IgD-negative memory B cell (primary cell): ENCODE data around the gene TJP1. TPM values are rescaled to one million over a fixed set of nuclear protein-coding genes. Genes with fewer than 3 reads are reported as not detected.
"Not testable (repeated sequence)": the region's sequence is repeated elsewhere in the genome, so short reads cannot be mapped to it uniquely, and the experiment has no call there.

Experiments used
- H3K27ac Mint-ChIP-seq, 3 donors: one replicate each; pipeline ENCODE4 v1.8.0; 2020 to 2022; ENCODE audit warnings: mild to moderate bottlenecking in 3 of 3, mixed read lengths in 3 of 3, moderate library complexity in 1 of 3
- H3K27me3 Mint-ChIP-seq: one replicate; pipeline ENCODE4 v1.8.0; 2021; ENCODE audit warnings: mixed read lengths
- H3K36me3 Mint-ChIP-seq: one replicate; pipeline ENCODE4 v1.8.0; 2020; ENCODE audit warnings: mild to moderate bottlenecking, mixed read lengths
- H3K4me1 Mint-ChIP-seq, 3 donors: one replicate each; pipeline ENCODE4 v1.8.0; 2020 to 2022; ENCODE audit warnings: mixed read lengths in 3 of 3, mild to moderate bottlenecking in 1 of 3
- H3K4me3 Mint-ChIP-seq, 4 donors: one replicate each; pipeline ENCODE4 v1.8.0; 2020 to 2022; ENCODE audit warnings: mild to moderate bottlenecking in 4 of 4, mixed read lengths in 4 of 4, moderate library complexity in 3 of 4
- H3K9me3 Mint-ChIP-seq, 3 donors: one replicate each; pipeline ENCODE4 v1.8.0; 2020 to 2021; ENCODE audit warnings: mixed read lengths in 3 of 3, mild to moderate bottlenecking in 1 of 3
- polyA plus RNA-seq: library from polyadenylated mRNA; unstranded; fragments of 300-500 nt; fragmentation: Illumina TruSeq; gene quantifications from one replicate; pipeline ENCODE4 v1.2.3, GENCODE V29; 2021

The TJP1 gene
- polyA plus RNA-seq, 1 donor from 2014 or later = not detected

DNA sequence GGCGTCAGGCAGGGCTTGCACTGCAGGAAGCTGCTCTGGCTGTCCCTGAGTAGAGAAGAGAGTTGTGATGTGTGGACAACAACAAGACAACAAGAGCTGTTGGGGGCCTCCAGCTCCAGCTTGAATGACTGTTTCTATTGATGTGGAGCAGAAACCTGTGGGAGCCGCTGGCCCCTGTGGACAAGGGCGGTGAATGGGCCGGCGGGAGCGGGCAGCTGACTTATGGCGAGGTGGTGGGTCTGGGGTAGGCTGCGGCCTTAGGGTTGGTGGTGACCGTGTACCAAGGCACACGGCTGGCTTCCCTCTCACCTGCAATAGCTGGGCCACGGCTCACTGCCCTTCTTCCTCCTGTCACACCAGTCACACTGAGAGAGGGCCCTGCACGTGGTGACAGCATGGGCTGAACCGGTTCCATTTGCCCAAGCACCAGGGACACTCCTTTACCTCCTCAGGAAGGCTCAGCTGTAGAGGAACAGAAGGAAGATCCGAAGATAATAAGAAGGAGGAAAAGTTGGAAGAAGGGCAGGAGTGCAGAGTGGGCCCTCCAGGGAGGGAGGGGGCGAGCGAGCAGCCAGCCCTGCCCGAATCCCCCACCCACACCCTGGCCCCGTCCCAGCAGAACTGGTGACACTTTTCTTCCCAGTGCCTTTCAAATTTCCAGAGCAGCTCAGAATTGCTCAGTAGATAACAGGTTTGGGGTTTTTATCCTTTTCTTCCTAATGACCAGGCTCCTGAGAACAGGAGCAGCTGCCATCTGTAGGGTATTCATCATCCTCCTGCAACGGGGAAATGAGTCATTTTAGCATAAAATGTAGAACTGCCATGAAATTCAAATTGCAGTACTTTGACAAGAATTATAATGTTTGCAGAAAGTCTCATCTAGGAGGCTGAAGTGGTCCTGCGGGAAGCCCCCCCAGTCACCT is 136.9 kb downstream of the TJP1 start:
- H3K4me1 Mint-ChIP-seq = no peaks in the 10 kb centered on the region
- no peaks in the 10 kb centered on the region for H3K36me3 Mint-ChIP-seq
- H3K27me3 Mint-ChIP-seq = no peaks in the 10 kb centered on the region
- no peak overlapping the region for H3K27ac Mint-ChIP-seq
- no peaks in the 10 kb centered on the region for H3K9me3 Mint-ChIP-seq
- H3K4me3 Mint-ChIP-seq = no peak overlapping the region

DNA sequence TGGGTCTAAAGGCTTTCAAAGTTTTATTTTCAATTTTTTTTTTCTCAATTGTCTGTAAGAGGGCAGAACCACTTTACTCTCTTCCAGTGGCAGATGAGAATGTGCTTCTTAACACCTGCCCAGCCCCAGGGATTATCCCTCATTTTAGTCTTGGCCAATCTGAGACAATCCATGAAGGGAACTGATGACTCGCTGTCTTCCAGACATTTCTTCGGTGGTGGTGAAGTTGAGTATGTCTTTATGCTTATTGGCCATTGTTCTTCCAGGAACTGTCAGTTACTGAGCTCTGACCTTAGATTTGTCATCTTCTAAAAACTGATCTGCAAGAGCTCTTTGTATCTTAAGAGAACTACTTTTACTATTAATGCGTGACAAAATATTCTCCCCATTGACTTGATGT is 139.5 kb downstream of the TJP1 start:
- no peaks in the 10 kb centered on the region for H3K27me3 Mint-ChIP-seq
- H3K27ac Mint-ChIP-seq = no peak overlapping the region
- no peaks in the 10 kb centered on the region for H3K36me3 Mint-ChIP-seq
- H3K4me1 Mint-ChIP-seq = peaks cover 0 to 1% (median 0%) of the 10 kb centered on the region in 3 donors
- peaks cover 0 to 3% (median 0%) of the 10 kb centered on the region in 3 donors for H3K9me3 Mint-ChIP-seq
- H3K4me3 Mint-ChIP-seq = no peak overlapping the region

DNA sequence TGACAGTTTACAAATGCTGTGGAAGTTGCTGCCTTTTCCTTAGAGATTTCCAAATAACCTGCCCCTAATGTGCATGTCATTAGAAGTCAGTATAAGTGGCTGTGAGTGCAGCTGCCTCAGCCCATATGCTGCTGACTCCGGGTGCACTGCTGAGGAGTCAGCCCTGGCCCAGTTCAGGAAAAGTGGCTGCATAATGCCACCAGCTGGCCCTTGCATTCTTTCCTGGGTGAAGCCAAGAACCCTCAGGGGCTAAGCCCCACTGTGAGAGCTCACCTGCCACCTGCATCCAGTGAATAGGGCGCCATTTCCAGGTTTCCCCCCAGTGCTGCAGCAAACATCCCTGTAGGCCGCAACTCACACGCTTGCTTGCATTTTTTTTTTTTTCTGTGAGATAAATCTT is 139.9 kb downstream of the TJP1 start:
- Mint-ChIP-seq H3K27ac (no peak overlapping the region), H3K4me1 (peaks cover 0 to 1% (median 0%) of the 10 kb centered on the region in 3 donors), H3K36me3 (no peaks in the 10 kb centered on the region), H3K27me3 (peaks cover 4% of the 10 kb centered on the region), H3K4me3 (no peak overlapping the region), H3K9me3 (peaks cover 0 to 3% (median 0%) of the 10 kb centered on the region in 3 donors)

DNA sequence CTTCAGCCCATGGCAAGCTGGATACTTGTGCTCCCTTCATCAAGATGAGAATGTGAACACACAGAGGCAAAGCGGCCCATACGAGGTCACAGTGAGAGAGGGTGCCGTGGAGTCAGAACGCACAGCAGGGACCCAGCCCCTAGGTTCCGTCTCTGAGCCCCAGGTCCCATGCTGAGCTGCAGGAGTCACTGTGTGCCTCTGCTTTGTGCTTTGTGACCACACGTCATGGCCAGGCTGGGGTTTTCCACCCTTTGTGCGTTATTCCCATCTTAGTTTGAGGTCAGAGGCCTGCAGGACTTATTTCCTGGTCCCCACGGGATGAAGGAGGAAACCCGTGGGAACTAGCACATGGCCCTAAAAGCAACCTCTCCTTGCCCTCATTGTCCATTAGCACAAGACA is 140.3 kb downstream of the TJP1 start:
- Mint-ChIP-seq H3K4me1 (peaks cover 0 to 1% (median 0%) of the 10 kb centered on the region in 3 donors), H3K27ac (no peak overlapping the region), H3K9me3 (peaks cover 0 to 3% (median 0%) of the 10 kb centered on the region in 3 donors), H3K36me3 (no peaks in the 10 kb centered on the region), H3K4me3 (no peak overlapping the region), H3K27me3 (peaks cover 6% of the 10 kb centered on the region)

DNA sequence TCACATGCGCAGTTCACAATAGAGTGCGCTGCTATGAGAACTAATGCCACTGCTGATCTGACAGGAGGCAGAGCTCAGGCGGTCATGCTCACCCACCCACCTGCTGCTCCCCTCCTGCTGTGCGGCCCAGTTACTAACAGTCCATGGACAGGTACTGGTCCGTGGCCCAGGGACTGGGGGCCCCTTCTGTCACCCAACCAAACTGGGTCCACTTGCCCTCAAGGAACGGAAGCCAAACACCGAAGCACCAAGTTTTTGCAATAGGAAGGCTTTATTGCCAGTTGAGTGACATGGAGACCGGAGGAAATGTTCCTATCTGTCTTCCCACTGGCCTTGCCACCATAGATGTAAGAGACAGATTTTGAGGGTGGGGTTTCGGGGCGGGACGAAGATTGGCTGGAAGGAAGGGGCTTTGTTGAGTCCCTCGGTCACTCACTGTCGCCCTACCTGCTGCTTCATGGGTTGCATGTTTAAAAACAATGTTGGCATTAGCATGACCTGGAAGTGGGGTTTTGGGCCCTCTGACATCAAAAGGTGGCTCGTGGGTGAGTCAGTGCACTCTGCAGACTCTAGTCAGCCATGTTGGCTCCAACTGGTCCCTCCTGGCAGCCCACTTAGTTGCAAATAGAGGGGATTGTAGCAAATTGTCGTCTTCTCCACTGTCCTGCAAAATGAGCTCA is 141.0 kb downstream of the TJP1 start:
- H3K36me3 Mint-ChIP-seq = no peaks in the 10 kb centered on the region
- peaks cover 0 to 1% (median 0%) of the 10 kb centered on the region in 3 donors for H3K4me1 Mint-ChIP-seq
- no peak overlapping the region for H3K27ac Mint-ChIP-seq
- H3K9me3 Mint-ChIP-seq = peaks cover 0 to 3% (median 0%) of the 10 kb centered on the region in 3 donors
- H3K27me3 Mint-ChIP-seq = peaks cover 11% of the 10 kb centered on the region
- no peak overlapping the region for H3K4me3 Mint-ChIP-seq

DNA sequence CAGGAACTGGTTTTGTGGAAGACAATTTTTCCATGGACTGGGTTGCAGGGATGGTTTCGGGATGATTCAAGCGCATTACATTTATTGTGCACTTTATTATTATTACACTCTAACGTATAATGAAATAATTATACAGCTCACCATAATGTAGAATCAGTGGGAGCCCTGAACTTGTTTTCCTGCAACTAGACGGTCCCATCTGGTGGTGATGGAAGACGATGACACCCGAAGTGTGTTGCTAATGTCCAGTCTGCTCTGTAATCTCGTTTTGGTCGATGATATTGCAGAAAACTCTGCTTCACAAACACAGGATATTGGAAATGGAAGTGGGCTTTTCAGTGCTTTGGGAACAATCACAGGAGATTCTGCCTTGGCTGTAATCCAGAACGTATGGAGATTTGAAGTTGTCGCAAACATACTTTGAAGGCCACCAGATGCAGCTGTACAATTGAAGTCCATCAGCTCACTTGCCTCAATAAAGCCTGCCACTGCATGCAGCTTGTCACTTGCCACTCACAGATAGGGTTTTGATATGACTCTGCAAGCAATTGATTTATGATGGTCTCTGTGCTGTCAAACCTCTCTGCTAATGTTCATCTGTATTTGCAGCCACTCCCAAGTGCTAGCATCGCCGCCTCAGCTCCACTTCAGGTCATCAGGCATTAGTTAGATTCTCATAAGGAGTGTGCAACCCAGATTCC is 141.7 kb downstream of the TJP1 start:
- Mint-ChIP-seq H3K4me3 (no peak overlapping the region), H3K27me3 (peaks cover 16% of the 10 kb centered on the region), H3K36me3 (no peaks in the 10 kb centered on the region), H3K9me3 (peaks cover 0 to 3% (median 0%) of the 10 kb centered on the region in 3 donors), H3K27ac (no peak overlapping the region), H3K4me1 (peaks cover 0 to 1% (median 0%) of the 10 kb centered on the region in 3 donors)

DNA sequence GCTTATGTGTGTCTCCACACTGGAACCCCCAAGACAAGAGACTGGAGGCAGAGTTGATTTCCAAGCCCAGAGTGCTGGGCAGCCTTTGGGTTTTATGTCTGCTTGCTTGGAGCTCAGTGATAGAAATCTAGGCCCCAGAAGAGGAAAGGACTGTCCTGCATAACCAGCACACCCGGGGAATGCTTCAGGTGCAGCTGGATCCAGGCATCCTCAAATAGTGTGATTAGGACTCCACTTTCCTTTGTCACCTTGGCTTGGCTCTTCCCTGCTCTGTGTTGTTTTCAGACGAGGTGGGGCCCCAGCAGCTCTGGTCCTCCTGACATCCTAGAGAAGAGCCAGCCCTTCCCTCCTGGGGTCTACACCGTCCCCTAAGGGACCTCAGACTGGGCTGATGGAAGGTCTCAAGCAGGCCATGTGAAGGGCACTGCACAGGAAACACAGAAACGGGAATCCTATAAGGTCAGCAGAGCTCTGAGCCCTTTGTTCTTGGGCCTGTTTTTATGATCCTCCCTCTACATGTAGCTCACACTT is 143.7 kb downstream of the TJP1 start:
- Mint-ChIP-seq H3K27ac (no peak overlapping the region), H3K4me3 (no peak overlapping the region), H3K4me1 (peaks cover 0 to 1% (median 0%) of the 10 kb centered on the region in 3 donors), H3K27me3 (peaks cover 22% of the 10 kb centered on the region), H3K9me3 (peaks cover 0 to 3% (median 0%) of the 10 kb centered on the region in 3 donors), H3K36me3 (no peaks in the 10 kb centered on the region)

DNA sequence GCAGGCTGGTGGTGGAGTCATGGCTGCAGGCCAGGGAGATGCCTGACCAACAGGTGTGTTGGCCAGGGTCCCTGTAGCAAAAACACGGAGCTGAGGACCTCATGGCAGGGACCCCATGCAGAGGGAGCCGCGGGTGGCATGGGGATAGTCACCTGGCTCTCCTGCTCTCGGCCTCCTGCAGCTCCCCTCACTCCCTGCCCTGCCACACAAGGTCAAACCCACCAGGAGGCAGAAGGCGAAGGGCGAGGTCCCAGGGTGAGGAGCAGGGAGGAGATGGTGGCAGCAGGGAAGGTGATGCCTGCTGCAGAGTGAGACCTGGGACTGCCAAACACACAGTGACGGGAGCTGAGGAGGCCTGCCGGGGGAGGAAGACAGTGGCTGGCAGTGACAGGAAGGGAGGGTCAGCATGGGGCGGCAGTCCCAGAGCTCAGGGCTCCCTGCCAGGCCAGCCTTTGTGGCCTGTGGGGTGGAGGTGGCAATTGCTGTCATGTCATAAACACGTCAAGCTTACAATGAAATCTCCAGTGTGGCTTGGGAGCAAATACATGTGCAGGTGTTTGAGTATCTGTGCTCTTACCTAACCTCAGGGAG is 144.3 kb downstream of the TJP1 start:
- Mint-ChIP-seq H3K9me3 (peaks cover 0 to 3% (median 0%) of the 10 kb centered on the region in 3 donors), H3K4me3 (no peak overlapping the region), H3K36me3 (no peaks in the 10 kb centered on the region), H3K27ac (peak overlapping the region in 1 of 3 donors; percentile 7), H3K4me1 (peaks cover 0 to 1% (median 0%) of the 10 kb centered on the region in 3 donors), H3K27me3 (peaks cover 24% of the 10 kb centered on the region)

DNA sequence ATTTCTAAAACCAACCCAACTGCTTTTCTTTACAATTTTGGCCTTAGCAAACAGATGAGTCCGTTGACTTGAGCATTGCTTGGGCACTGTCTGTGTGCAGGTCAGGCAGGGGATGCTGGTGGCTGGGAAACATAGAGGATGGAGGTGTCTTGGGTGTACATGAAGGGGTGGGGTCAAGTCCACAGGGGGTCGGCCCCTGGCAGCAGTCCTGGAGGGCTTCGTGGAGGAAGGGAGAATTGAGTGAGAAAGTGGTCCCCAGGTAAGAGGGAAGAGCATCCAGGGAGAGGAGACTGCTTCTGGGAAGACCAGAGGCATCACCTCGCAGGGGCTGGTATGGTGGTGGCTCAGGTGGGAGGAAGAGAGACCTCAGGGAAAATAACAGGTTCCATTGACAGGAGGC is 144.8 kb downstream of the TJP1 start:
- Mint-ChIP-seq H3K27ac (peak overlapping the region in 1 of 3 donors; percentile 7), H3K4me1 (peaks cover 0 to 1% (median 0%) of the 10 kb centered on the region in 3 donors), H3K36me3 (no peaks in the 10 kb centered on the region), H3K4me3 (no peak overlapping the region), H3K9me3 (peaks cover 0 to 4% (median 3%) of the 10 kb centered on the region in 3 donors), H3K27me3 (peaks cover 24% of the 10 kb centered on the region)

DNA sequence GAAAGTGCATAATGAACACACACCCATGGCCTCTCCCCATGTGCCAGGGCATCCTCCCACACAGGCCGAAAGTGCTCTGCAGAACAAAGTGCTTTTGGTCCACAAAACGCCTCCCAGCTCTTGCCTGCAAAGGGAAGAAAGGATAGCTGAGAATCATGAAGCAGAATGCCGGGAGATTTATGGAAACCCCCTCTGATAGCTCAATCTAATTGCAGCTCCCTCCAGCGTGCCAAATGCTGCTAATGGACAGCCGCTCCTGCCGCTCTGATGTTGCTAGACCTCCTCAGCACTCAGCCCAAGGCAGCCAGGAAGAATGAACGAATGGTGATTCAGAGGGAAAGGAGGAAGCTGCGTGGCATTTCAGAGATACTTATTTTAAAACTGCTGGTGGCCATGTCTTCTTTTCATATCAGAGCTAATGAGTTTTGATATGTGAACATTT is 145.3 kb downstream of the TJP1 start:
- Mint-ChIP-seq H3K27me3 (peaks cover 24% of the 10 kb centered on the region), H3K9me3 (peaks cover 0 to 5% (median 3%) of the 10 kb centered on the region in 3 donors), H3K4me3 (no peak overlapping the region), H3K4me1 (peaks cover 0 to 1% (median 0%) of the 10 kb centered on the region in 3 donors), H3K27ac (no peak overlapping the region), H3K36me3 (no peaks in the 10 kb centered on the region)

DNA sequence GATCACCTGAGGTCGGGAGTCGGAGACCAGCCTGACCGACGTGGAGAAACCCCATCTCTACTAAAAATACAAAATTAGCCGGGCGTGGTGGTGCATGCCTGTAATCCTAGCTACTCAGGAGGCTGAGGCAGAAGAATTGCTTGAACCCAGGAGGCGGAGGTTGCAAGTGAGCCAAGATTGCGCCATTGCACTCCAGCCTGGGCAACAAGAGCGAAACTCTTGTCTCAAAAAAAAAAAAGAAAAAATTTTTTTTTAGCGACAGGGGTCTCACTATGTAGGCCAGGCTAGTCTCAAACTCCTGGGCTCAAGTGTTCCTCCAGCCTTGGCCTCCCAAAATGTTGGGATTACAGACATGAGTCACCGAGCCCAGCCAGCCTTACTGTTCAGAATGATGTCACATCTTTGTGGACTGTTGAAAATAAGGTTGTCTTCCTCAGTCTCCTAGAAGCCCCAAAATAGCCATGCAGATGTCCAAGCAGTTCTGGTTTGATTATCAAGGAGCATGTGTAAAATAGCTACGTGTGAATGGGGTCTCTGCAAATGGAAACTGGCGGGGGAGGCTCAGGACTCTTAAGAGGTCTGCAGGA is 145.8 kb downstream of the TJP1 start:
- H3K36me3 Mint-ChIP-seq, H3K4me3 Mint-ChIP-seq, H3K27ac Mint-ChIP-seq, H3K9me3 Mint-ChIP-seq, H3K4me1 Mint-ChIP-seq: not testable (repeated sequence)
- peaks cover 24% of the 10 kb centered on the region for H3K27me3 Mint-ChIP-seq

DNA sequence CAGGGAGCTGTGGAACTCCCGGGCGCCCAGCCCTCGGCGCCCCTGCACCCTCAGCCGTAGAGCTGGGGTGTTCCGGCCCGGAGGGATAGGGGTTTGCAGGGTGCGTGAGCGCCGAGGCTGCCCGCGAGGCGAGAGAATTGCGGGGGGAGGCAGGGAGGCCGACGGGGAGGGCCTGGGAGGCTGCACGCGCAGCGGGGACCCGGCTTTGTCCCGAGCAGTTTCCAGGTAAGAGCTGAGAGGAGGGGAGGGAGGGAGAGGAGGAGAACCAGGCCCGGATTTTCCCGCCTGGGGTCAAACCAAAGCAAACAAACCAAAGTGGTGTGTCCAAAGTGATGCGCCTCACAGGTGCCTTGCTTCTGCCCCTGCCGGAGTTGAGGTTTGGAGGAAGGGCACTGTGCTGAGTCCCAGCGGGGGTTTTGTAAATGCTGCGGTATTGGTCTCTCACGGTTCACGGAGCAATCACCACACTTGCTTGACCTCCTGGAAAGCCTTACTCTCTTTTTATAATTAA is 146.4 kb downstream of the TJP1 start:
- H3K4me3 Mint-ChIP-seq = no peak overlapping the region
- H3K27me3 Mint-ChIP-seq = peaks cover 24% of the 10 kb centered on the region
- H3K4me1 Mint-ChIP-seq = peaks cover 0 to 1% (median 0%) of the 10 kb centered on the region in 3 donors
- H3K36me3 Mint-ChIP-seq = no peaks in the 10 kb centered on the region
- no peak overlapping the region for H3K27ac Mint-ChIP-seq
- H3K9me3 Mint-ChIP-seq = peaks cover 0 to 5% (median 3%) of the 10 kb centered on the region in 3 donors

DNA sequence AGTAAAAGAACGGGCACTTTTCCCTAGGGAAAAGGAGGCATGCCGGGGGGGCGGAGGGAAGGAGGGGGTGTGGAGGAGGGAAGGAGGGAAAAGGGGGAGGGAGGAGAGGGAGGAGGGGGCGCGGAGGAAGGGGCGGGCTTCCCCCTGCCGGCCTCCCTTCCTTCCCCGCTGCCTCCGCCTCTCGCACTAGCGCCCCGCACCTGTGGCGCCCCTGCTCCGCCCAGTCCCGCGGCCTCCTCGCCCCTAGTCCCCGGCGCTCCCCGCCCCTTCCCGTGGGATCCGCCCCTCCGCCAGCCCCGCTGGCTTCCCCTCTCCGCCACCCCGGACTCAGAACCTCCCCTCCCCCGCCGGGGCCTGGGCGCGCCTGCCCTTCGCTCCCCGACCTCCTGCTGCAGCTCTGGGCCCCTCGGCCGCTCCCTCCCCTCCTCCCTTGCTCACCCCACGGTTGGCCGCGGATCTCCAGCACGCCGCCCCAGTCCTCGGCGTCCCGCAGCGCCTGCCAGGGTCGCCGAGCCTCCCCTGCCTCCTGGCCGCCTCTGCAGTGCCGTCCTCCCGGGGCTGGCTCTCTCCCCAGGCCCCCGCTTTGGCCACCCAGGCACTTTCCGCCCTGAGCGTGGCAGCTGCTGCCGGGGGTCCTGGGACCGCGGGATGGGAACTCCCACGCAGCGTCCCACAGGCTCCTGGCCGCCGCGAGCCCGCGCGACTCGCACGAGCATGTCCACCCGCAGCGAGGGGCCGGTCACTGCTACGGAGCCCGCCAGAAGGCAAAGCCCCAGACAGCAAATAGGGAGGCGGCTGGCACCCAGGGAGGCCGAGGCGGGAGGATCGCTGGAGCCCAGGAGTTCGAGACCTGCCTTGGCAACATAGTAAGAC is 147.4 kb downstream of the TJP1 start:
- Mint-ChIP-seq H3K4me3 (no peak overlapping the region), H3K4me1 (peaks cover 0 to 1% (median 0%) of the 10 kb centered on the region in 3 donors), H3K27ac (no peak overlapping the region), H3K9me3 (peaks cover 0 to 5% (median 3%) of the 10 kb centered on the region in 3 donors), H3K36me3 (no peaks in the 10 kb centered on the region), H3K27me3 (peaks cover 24% of the 10 kb centered on the region)
